WTC11 (cell line): ENCODE measurements around the gene BICD1. TPM values are rescaled to one million over a fixed set of nuclear protein-coding genes. Genes with fewer than 3 reads are reported as not detected.

ENCODE experiments used
- ATAC-seq: fragments of 200-7000 bp; cut with Tn5 transposase; 2 replicates; pipeline ENCODE4 v1.10.0; 2021; ENCODE audit warnings: mild to moderate bottlenecking, moderate library complexity
- CTCF ChIA-PET: fragments of 300-600 bp; sonication (Branson Sonifier 250); formaldehyde crosslinking; loops from one replicate; lab custom pipeline; 2021; ENCODE audit warnings: antibody characterized with exemption; lab: Charles Lee
- POLR2A ChIA-PET: fragments of 350-600 bp; sonication (Branson Sonifier 250); formaldehyde crosslinking; loops from one replicate; lab custom pipeline; 2021; ENCODE audit warnings: antibody characterized with exemption; lab: Charles Lee
- DNase-seq: peaks from one replicate; pipeline ENCODE4 v3.0.0; 2021; ENCODE audit warnings: low spot score
- H3K27ac Mint-ChIP-seq: 2 replicates; pipeline ENCODE4 v1.8.0; 2021; ENCODE audit warnings: mixed read lengths
- H3K27me3 Mint-ChIP-seq: 2 replicates; pipeline ENCODE4 v1.8.0; 2021; ENCODE audit warnings: low read depth, mild to moderate bottlenecking, moderate library complexity, mixed read lengths
- H3K36me3 Mint-ChIP-seq: 2 replicates; pipeline ENCODE4 v1.8.0; 2021; ENCODE audit warnings: mixed read lengths
- H3K4me1 Mint-ChIP-seq: 2 replicates; pipeline ENCODE4 v1.8.0; 2022; ENCODE audit warnings: mixed read lengths
- H3K4me3 Mint-ChIP-seq: 2 replicates; pipeline ENCODE4 v1.8.0; 2021; ENCODE audit warnings: mild to moderate bottlenecking, moderate library complexity, mixed read lengths
- H3K9me3 Mint-ChIP-seq: 2 replicates; pipeline ENCODE4 v1.8.0; 2021; ENCODE audit warnings: mixed read lengths
- AFF4 ChIP-seq: sonication (generic); formaldehyde crosslinking; IDR thresholded peaks from 2 replicates; pipeline ENCODE4 v1.8.1; 2023; ENCODE audit warnings: mild to moderate bottlenecking, missing genetic modification reagents, borderline replicate concordance
- AR ChIP-seq: fragments of 250-450 bp; sonication (Bioruptor Pico); IDR thresholded peaks from 2 replicates; pipeline ENCODE4 v1.9.0; 2021; ENCODE audit warnings: mild to moderate bottlenecking
- ARID4B ChIP-seq: sonication (generic); formaldehyde crosslinking; IDR thresholded peaks from 2 replicates; pipeline ENCODE4 v1.8.0; 2023; ENCODE audit warnings: missing genetic modification reagents, mild to moderate bottlenecking, borderline replicate concordance
- IRF1 ChIP-seq: sonication (generic); formaldehyde crosslinking; IDR thresholded peaks from 2 replicates; pipeline ENCODE4 v1.8.0; 2023; ENCODE audit warnings: missing genetic modification reagents
- JAZF1 ChIP-seq: fragments of 250-450 bp; sonication (Bioruptor Pico); IDR thresholded peaks from 2 replicates; pipeline ENCODE4 v1.9.0; 2021; ENCODE audit warnings: moderate library complexity, mild to moderate bottlenecking, inconsistent platforms
- MLX ChIP-seq: sonication (generic); formaldehyde crosslinking; IDR thresholded peaks from 2 replicates; pipeline ENCODE4 v1.8.1; 2023; ENCODE audit warnings: mild to moderate bottlenecking, missing genetic modification reagents, moderate library complexity
- NR2C2 ChIP-seq: sonication (generic); formaldehyde crosslinking; IDR thresholded peaks from 2 replicates; pipeline ENCODE4 v1.8.0; 2022; ENCODE audit warnings: mild to moderate bottlenecking, missing genetic modification reagents
- PRRX2 ChIP-seq: fragments of 250-450 bp; sonication (Bioruptor Pico); IDR thresholded peaks from 2 replicates; pipeline ENCODE4 v1.8.0; 2021; ENCODE audit warnings: mild to moderate bottlenecking
- RORB ChIP-seq: fragments of 250-450 bp; sonication (Bioruptor Pico); IDR thresholded peaks from 2 replicates; pipeline ENCODE4 v1.9.0; 2021; ENCODE audit warnings: mild to moderate bottlenecking
- STAT6 ChIP-seq: sonication (generic); formaldehyde crosslinking; conservative IDR thresholded peaks from 2 replicates; pipeline ENCODE4 v1.8.1; 2023; ENCODE audit warnings: mild to moderate bottlenecking, low read depth, missing genetic modification reagents, moderate library complexity
- USF1 ChIP-seq: sonication (generic); formaldehyde crosslinking; IDR thresholded peaks from 2 replicates; pipeline ENCODE4 v1.8.0; 2022; ENCODE audit warnings: mild to moderate bottlenecking, missing genetic modification reagents
- ZBTB21 ChIP-seq: sonication (generic); formaldehyde crosslinking; IDR thresholded peaks from 2 replicates; pipeline ENCODE4 v1.8.1; 2023; ENCODE audit warnings: mild to moderate bottlenecking, missing genetic modification reagents, borderline replicate concordance
- ZNF232 ChIP-seq: sonication (generic); formaldehyde crosslinking; IDR thresholded peaks from 2 replicates; pipeline ENCODE4 v1.8.0; 2022; ENCODE audit warnings: mild to moderate bottlenecking, missing genetic modification reagents
- ZNF281 ChIP-seq: sonication (generic); formaldehyde crosslinking; IDR thresholded peaks from 2 replicates; pipeline ENCODE4 v1.8.0; 2023; ENCODE audit warnings: mild to moderate bottlenecking, missing genetic modification reagents
- ZNF423 ChIP-seq: fragments of 250-450 bp; sonication (Bioruptor Pico); IDR thresholded peaks from 2 replicates; pipeline ENCODE4 v2.1.2; 2022; ENCODE audit warnings: mild to moderate bottlenecking, moderate library complexity
- total RNA-seq: library from RNA; stranded (reverse); gene quantifications from 3 replicates; pipeline ENCODE4 v1.2.3, GENCODE V29; 2021

Gene BICD1
- total RNA-seq, 1 experiment from 2014 or later = 69.4 TPM

GRCh38 chr12:32176606-32177005 lies 70.0 kb downstream of the BICD1 start:
- no peak overlapping the region for H3K4me3 Mint-ChIP-seq
- peaks cover 3% of the 10 kb centered on the region; the same call in 1 of the 2 replicates for H3K9me3 Mint-ChIP-seq
- H3K27ac Mint-ChIP-seq = no peak overlapping the region
- H3K4me1 Mint-ChIP-seq = peaks cover 50% of the 10 kb centered on the region
- ChIA-PET POLR2A (no interaction called here), CTCF (no interaction called here)
- no peaks in the 10 kb centered on the region for H3K27me3 Mint-ChIP-seq
- no peak for DNase-seq
- ATAC-seq = no peak
- TF ChIP-seq AR (CRISPR knock-in tag) = no peak
- no peak for TF ChIP-seq STAT6
- no peak for TF ChIP-seq ZNF281 (CRISPR knock-in tag)
- no peak for TF ChIP-seq MLX
- TF ChIP-seq USF1 = no peak
- no peak for TF ChIP-seq ZBTB21 (CRISPR knock-in tag)
- TF ChIP-seq JAZF1 (CRISPR knock-in tag) = no peak
- peaks cover 15% of the 10 kb centered on the region for H3K36me3 Mint-ChIP-seq

- POLR2A ChIA-PET = no interaction called here
- Mint-ChIP-seq H3K4me1 (peaks cover 36% of the 10 kb centered on the region), H3K36me3 (peaks cover 12% of the 10 kb centered on the region), H3K27ac (peak overlapping the region; percentile 70), H3K27me3 (no peaks in the 10 kb centered on the region), H3K9me3 (peaks cover 3% of the 10 kb centered on the region; the same call in 1 of the 2 replicates), H3K4me3 (no peak overlapping the region)
- peak; percentile 57 for ATAC-seq
- CTCF ChIA-PET = no interaction called here
- DNase-seq = no peak
- TF ChIP-seq AFF4 (CRISPR knock-in tag) (no peak), ZNF232 (CRISPR knock-in tag) (no peak), ZNF423 (no peak), NR2C2 (CRISPR knock-in tag) (no peak), PRRX2 (no peak), RORB (CRISPR knock-in tag) (no peak), IRF1 (CRISPR knock-in tag) (no peak), ARID4B (CRISPR knock-in tag) (no peak)
Measured at GRCh38 chr12:32178341-32179010, 71.8 kb downstream of the BICD1 start.
